Caki2 (cell line): ENCODE data around the gene DOCK3. TPM values are rescaled to one million over a fixed set of nuclear protein-coding genes. Genes with fewer than 3 reads are reported as not detected.
"Not testable (repeated sequence)": the region's sequence is repeated elsewhere in the genome, so short reads cannot be mapped to it uniquely, and the experiment has no call there.

Source experiments
- DNase-seq: peaks from one replicate; pipeline ENCODE4 v3.0.0-alpha.2; 2015; ENCODE audit warnings: low read depth
- in situ Hi-C: cut with HindIII; loops from 2 replicates; pipeline ENCODE4 v1.10.0; 2016; ENCODE audit warnings: low sequenced_read_pairs, low pct_unique_long_range_greater_than_20kb, mixed read lengths
- total RNA-seq: library from RNA; depleted of rRNA; stranded (reverse); fragments of >200 nt; shearing (Covaris generic); gene quantifications from 2 replicates; pipeline ENCODE4 v1.2.3, GENCODE V29; 2014; ENCODE audit warnings: low replicate concordance

The DOCK3 gene
- total RNA-seq, 1 experiment from 2014 or later: 0.61 TPM

DNA sequence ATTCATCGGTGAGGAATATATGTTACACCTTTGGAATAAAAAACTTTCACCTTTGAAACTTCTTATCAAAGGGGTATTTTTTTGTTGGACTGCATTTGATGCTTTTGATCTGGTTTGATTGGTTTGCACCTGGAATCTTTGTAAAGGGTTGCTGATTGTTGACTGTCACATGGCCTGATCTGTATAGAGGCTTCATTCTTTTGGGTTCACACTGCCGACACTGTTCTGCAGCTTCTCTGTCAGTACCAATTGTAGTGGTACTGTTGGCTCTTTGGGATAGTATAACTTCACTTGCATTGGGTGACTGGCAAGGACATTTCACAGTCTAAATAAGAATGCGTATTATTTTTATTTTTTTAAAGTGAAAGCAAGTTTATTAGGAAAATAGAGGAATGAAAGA lies 155.7 kb downstream of the DOCK3 start:
- in situ Hi-C loops: no loop called here
- DNase-seq: no peak

DNA sequence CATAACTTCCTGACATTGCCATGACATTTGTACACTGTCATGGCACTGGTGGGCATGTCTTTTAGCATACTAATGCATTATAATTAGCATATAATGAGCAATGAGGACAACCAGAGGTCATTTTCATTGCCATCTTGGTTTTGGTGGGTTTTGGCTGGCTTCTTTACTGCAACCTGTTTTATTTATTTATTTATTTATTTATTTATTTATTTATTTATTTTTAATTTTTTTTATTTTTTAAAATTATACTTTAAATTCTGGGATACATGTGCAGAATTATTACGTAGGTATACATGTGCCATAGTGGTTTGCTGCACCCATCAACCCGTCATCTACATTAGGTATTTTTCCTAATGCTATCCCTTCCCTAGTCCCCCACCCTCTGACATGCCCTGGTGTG lies 156.3 kb downstream of the DOCK3 start:
- in situ Hi-C loops, DNase-seq: not testable (repeated sequence)

DNA sequence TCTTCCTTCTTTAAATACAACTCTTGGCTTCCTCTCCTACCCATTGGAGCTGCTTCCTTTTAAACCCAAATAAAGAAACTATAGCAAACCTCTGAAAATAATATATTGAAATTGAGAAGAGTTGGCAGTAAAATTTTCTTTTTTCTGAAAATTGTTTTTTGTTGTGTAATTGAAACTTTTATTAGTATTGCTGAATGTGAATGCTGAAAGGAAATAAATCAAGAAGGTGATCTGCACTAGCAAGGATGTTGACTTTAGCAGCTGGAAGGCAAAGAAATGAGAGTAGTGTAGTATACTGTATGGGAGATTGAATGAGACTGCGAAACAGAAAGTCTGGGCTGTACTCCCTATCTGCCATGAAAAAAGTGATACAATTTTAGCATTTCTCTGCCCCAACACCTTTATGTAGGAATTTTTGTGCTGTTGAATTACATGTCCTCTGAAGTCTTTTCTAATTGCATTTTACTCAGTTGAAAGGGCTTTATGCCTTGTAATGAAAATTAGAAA lies 166.3 kb downstream of the DOCK3 start:
- in situ Hi-C loops: no loop called here
- no peak for DNase-seq

DNA sequence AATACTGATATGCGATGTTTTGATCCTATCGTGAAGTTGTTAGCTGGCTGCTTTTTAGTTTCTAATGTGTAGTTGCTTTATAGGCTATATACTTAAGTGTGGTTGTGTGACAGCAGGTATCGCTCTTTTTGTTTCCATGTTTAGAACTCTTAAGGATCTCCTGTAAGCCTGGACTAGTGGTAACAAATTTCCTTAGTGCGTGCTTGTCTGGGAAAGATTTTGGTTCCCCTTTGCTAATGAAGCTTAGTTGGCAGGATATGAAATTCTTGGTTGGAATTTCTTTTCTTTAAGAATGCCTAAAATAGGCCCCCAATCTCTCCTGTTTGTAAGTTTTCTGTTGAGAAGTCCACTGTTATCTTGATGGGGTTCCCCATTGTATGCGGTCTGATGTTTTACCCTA lies 173.6 kb downstream of the DOCK3 start:
- in situ Hi-C loops: no loop called here

DNA sequence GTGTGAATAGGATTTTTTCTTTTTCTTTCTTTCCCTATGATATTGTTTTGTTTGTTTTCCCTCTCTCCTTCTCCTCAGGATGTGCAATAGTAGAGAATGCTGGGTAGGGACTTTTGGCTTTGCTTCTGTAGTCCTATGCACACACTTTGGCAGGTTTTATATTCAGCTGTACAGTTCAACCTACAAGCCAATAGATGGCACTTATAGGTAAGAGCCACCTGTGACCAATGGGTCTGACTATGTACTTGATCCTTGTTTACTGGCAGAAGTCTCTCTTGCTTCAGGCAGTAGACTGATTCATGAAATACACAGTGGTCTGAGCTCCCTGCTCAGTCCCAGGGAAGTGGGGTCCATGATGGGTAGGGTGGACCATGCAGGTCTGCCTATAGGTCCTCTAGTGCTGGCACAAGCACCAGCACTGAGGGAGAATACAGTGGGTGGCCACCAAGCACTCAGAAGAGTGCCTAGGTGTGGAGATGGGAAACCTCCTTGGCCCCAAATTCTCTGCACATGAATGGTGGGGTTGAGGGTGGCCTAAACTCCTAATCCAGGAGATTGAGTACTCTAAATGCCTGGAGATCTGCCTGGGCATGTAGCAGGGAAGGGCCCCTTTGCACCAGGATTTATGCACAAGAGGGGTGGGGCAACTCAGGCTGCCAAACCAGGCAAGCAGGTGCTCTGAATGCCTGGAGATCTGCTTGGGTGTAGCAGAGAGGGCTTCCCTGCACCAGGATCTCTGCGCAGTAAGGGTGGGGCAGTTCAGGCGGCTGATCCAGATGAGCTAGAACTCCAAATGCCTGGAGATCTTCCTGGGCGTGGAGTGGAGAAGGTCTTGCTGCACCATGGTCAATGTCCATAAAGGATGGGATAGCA lies 176.1 kb downstream of the DOCK3 start:
- in situ Hi-C loops: no loop called here
- DNase-seq: no peak

More for the DNA sequence above, 173.6 kb downstream of the DOCK3 start:
- no peak for DNase-seq

DNA sequence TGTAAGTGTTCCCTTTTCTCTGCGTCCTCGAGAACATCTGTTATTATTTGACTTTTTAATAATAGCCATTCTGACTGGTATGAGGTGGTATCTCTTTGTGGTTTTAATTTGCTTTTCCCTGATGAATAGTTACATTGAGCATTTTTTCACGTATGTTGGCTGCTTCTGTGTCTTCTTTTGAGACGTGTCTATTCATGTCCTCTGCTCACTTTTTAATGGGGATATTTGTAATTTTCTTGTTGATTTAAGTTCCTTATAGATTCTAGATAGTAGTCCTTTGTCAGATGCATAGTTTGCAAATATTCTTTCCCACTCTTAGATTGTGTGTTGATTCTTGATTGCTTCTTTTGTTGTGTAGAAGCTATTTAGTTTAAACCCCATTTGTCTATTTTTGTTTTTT lies 179.2 kb downstream of the DOCK3 start:
- DNase-seq: no peak
- in situ Hi-C loops: no loop called here

DNA sequence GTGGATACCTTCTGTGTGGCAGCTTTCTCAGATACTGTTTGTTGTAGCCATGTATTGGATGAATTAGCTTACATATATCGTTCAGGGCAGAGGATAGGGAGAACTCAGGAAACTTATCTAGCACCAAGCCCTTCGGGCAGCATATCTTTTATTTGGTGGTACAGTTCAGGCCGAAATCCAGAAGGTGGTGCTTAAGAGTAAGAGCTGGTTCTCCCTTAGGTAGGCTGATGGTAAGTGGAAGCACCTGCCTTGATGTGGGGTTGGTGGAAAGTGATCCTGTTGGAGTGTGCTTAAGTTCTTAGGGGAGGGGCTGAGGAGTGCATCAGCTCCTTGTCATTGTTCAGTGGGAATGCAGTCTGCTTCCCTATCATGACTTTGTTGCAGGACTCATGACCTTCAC lies 187.5 kb downstream of the DOCK3 start:
- in situ Hi-C loops: no loop called here
- DNase-seq: no peak

DNA sequence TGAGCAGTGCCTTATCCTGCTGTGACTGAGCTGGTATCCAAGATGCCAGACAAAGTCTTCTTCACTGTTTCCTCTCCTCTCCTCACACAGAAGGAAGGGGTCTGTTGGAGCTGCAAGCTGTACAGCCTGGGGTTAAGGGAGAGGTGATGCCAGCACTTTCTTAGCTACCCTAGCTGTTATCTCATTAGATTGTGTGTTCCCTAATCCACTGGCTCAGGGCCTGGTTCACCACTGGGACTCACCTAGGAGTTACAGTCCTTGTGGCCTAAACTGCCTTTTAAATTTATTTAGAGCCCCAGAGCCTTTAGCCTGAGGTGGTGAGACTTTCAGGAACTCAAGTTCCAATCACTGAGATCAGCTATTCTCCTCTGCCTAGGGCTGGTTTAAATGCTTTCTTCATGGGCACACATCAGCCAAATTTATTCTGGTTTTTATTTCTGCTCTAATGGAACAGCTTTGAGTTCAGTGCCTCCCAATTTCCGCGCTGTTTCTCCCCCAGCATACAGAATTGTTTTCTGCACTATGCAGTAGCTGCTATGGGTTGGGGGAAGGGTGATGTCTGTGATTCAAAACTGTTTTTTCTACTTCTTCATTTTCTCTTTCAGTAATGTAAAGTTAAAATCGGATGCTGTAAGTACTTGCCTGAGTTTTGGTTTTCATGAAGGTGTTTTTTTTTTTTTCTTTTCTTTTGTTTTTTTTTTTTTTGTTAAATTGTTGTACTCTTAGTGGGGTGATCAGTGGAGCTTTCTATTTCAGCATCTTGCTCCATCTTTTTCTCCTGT lies 198.8 kb downstream of the DOCK3 start:
- DNase-seq: no peak
- in situ Hi-C loops: no loop called here

DNA sequence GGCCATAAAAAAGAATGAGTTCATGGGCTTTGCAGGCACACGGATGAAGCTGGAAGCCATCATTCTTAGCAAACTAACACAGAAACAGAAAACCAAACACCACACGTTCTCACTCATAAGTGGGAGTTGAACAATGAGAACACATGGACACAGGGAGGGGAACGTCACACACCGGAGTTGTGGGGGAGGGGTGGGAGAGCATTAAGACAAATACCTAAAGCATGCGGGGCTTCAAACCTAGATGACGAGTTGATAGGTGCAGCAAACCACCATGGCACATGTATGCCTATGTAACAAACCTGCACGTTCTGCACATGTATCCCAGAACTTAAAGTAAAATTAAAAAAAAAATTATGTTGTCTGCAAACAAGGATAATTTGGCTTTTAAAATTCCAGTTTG lies 200.1 kb downstream of the DOCK3 start:
- in situ Hi-C loops, DNase-seq: not testable (repeated sequence)

DNA sequence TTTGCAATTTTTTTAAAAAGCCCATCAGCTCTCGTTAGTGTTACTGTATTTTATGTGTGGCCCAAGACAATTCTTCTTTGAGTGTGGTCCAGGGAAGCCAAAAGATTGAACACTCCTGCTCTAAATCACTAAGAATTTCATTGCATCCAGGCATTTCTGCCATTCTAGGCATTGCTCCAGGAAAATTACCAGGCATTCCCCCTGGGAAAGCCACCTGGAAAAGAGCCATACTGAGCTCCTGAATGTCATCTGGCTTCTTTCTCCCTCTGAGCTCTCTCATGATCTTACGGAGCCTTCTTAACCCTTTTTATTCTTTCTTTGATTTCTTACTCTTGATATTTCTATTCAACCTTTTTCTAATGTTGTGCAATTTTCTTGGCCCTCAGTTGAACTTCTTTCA lies 202.2 kb downstream of the DOCK3 start:
- no peak for DNase-seq
- in situ Hi-C loops: no loop called here

DNA sequence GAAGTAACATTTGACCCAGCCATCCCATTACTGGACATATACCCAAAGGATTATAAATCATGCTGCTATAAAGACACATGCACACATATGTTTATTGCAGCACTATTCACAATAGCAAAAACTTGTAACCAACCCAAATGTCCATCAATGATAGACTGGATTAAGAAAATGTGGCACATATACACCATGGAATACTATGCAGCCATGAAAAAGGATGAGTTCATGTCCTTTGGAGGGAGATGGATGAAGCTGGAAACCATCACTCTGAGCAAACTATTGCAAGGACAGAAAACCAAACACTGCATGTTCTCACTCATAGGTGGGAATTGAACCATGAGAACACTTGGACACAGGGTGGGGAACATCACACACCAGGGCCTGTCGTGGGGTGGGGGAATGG lies 208.0 kb downstream of the DOCK3 start:
- DNase-seq, in situ Hi-C loops: not testable (repeated sequence)

DNA sequence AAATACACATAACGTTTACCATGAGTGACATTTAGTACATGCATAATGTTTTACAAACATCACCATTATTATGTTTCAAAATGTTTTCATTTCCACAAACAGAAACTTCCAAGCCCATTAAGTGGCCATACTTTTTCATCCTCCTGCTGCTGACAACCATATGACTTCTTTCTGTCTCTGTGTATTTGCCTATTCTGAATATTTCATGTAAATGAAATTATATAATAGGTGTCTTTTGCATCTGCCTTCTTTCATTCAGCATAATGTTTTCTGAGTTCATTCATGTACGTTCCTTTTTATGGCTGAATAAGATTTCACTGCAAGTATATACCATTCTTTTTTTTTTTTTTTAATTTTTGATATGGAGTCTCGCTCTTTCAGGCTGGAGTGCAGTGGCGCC lies 209.0 kb downstream of the DOCK3 start:
- in situ Hi-C loops: no loop called here
- no peak for DNase-seq

DNA sequence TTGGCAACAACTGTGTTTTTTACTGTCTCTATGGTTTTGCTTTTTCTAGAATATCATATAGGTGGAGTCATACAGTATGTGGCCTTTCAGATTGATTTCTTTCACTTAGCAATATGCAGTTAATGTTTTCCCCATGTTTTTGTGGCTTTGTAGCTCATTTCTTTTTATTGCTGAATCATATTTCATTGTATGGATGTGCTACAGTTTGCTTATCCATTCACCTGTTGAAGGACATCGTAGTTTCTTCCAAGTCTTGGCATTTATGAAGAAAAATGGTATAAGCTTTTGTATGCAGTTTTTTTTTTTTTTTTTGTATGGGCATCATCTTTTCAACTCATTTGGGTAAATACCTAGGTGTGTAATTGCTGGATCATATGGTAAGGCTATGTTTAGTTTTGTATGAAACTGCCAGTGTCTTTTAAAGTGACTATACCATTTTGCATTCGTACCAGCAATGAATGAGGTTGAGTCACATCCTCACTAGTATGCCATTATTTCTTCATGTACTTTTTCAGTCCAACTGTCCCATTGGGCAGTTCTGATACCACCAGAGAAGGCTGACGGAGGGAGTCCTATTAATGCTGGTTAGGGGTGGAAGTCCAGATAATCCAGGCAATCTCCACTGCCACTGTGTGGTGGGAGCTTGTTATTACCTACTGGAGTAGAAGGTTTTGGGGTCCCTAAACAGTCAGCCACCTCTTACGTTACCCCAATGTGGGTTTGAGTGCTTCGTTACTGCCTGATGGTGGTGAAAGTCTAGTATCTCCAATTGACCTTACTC lies 210.5 kb downstream of the DOCK3 start:
- in situ Hi-C loops: no loop called here
- DNase-seq: no peak

DNA sequence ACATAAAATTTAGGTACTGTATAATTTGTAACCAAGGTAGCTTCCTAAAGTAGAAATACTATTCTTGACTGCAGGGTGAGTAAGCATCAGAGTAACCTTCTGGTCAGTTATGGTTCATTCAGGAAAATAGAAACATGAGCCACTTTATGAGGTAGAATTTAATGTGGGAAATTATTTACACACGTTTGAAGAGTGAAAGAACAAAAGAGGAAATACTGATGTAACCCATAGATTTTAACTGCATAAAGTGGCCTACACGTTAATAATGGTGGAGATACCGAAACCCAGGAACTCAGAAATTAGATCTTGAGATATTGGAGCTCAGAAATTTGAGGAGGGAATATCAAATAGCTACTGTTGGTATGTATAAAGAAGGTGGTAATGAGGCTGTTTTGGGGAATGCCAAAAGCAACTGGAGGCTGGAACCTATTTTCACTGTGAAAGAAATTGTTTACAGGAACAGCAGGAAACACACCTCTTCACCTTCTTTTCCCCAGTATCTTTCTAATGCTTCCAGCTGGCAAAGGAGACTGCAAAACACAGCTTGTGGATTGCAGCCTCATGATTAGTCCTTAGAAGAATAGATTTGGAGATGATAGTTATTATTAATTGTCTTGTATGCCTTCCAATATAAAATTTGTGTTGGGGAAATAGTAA lies 216.1 kb downstream of the DOCK3 start:
- no peak for DNase-seq
- in situ Hi-C loops: no loop called here

DNA sequence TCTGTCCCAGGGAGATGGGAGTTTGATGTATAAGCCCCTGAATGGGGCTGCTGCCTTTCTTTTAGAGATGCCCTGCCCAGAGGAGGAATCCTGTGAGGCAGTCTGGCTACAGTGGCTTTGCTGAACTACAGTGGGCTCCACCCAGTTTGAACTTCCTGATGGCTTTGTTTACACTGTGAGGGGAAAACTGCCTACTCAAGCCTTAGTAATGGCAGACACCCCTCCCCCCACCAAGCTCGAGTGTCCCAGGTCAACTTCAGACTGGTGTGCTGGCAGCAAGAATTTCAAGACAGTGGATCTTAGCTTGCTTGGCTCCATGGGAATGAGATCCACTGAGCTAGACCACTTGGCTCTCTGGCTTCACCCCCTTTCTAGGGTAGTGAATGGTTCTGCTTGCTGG lies 226.4 kb downstream of the DOCK3 start:
- in situ Hi-C loops: not testable (repeated sequence)
- peak; percentile 33 for DNase-seq

DNA sequence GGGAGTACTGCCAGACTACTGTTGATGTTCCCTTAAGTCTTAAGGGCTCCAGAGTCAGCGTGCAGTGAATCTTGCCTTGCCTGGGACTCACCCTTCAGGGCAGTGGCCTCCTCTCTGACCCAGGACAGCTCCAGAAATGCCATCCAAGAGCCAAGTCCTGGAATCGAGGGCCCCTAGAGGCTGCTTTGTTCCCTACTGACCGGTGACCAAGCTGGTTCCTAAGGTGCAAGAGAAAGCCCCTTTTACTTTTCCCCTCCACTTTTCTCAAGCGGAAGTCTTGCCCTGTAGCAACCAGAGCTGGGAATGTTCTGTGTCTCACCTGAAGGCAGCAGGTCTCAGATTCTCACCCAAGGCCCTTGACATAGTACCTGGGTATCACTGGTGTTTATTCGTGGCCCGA lies 238.0 kb downstream of the DOCK3 start:
- in situ Hi-C loops: no loop called here
- DNase-seq: no peak

DNA sequence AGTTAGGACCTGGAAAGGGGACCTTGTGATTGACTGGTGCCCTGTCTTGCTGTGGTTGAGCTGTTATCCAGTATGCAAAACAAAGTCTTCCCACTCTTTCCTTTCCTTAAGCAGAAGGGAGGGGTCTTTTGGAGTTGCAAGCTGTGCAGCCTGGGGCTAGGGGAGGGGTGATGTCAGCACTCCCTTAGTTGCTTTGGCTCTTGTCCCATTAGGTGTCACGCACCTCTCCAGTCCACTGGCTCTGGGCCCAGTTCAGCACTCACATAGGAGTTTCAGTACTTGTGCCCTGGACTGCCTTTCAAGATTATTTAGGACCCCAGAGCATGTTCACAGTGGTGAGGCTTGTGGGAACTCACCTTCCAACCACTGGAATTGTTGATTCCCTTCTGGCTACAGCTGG lies 238.5 kb downstream of the DOCK3 start:
- peak; percentile 13 for DNase-seq
- in situ Hi-C loops: no loop called here

DNA sequence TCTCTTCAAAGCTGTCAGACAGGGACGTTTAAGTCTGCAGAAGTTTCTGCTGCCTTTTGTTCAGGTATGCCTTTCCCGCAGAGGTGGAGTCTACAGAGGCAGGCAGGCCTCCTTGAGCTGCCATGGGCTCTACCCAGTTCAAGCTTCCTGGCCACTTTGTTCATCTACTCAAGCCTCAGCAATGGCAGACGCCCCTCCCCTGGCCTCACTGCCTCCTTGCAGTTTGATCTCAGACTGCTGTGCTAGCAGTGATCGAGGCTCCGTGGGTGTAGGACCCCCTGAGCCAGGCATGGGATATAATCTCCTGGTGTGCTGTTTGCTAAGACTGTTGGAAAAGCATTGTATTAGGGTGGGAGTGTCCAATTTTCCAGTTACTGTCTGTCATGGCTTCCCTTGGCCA lies 247.3 kb downstream of the DOCK3 start:
- DNase-seq, in situ Hi-C loops: not testable (repeated sequence)
